B cell (primary cell): ENCODE measurements around the gene HK2. TPM values are rescaled to one million over a fixed set of nuclear protein-coding genes. Genes with fewer than 3 reads are reported as not detected.

Experiments used
- ATAC-seq: fragments of 200-7000 bp; cut with Tn5 transposase; one replicate; pipeline ENCODE4 v1.10.0; 2021; ENCODE audit warnings: low read depth, mild to moderate bottlenecking, moderate number of reproducible peaks, moderate library complexity
- CTCF ChIA-PET: fragments of 350-600 bp; sonication (Branson Sonifier 250); formaldehyde crosslinking; loops from one replicate; lab custom pipeline; 2021; ENCODE audit warnings: antibody characterized with exemption, inconsistent platforms; lab: Charles Lee
- POLR2A ChIA-PET: fragments of 350-600 bp; sonication (Branson Sonifier 250); formaldehyde crosslinking; loops from one replicate; lab custom pipeline; 2021; ENCODE audit warnings: antibody characterized with exemption; lab: Charles Lee
- DNase-seq: peaks from one replicate; pipeline ENCODE4 v3.0.0; 2013
- H2AFZ ChIP-seq: 2 replicates; pipeline ENCODE4 v1.6.1; 2012; ENCODE audit warnings: mild to moderate bottlenecking, low read depth, low read length; ENCODE audit not compliant: insufficient read depth, poor library complexity, severe bottlenecking
- H3K27ac ChIP-seq, 2 donors: 1 replicate in 1 of 2; 2 replicates in 1 of 2; pipeline ENCODE4 v1.5.1; 2012 to 2013; ENCODE audit warnings: low read length in 2 of 2, mild to moderate bottlenecking in 2 of 2, moderate library complexity in 1 of 2
- H3K27me3 ChIP-seq, 4 experiments: fragments of 200-600 bp in 1 of 4; sonication (generic) in 1 of 4; replicated peaks in 1 of 4; 1 replicate in 2 of 4; 2 replicates in 2 of 4; pipeline versions ENCODE4 v1.6.1 to v1.7.0; 2013 to 2016; ENCODE audit warnings: low read length in 3 of 4, mild to moderate bottlenecking in 2 of 4, mixed read lengths in 1 of 4, moderate library complexity in 1 of 4; ENCODE audit not compliant: insufficient read depth in 4 of 4, control insufficient read depth in 3 of 4; ENCODE audit errors: control extremely low read depth in 1 of 4
- H3K36me3 ChIP-seq, 2 experiments: replicated peaks in 1 of 2; 1 replicate in 1 of 2; 2 replicates in 1 of 2; pipeline versions ENCODE4 v1.6.1 to v1.7.1; 2013; ENCODE audit warnings: low read length in 1 of 2; ENCODE audit not compliant: insufficient read depth in 2 of 2, control insufficient read depth in 1 of 2; ENCODE audit errors: control extremely low read depth in 1 of 2, extremely low read depth in 1 of 2
- H3K4me1 ChIP-seq, 2 donors: fragments of 200-600 bp in 1 of 2; sonication (generic) in 1 of 2; 1 replicate in 1 of 2; 2 replicates in 1 of 2; pipeline versions ENCODE4 v1.5.1 to v1.6.1; 2013 to 2017; ENCODE audit warnings: low read length in 2 of 2; ENCODE audit not compliant: control insufficient read depth in 2 of 2, insufficient read depth in 2 of 2
- H3K4me2 ChIP-seq: replicated peaks from 2 replicates; pipeline ENCODE3; 2012; ENCODE audit warnings: mild to moderate bottlenecking, low read depth, low read length; ENCODE audit not compliant: poor library complexity, severe bottlenecking
- H3K4me3 ChIP-seq, 5 experiments: fragments of 200-600 bp in 1 of 5; sonication (generic) in 1 of 5; 1 replicate in 3 of 5; 2 replicates in 2 of 5; pipeline versions ENCODE4 v1.5.1 to v1.7.0; 2011 to 2016; ENCODE audit warnings: low read length in 4 of 5, mild to moderate bottlenecking in 4 of 5, low read depth in 2 of 5, control low read depth in 1 of 5, moderate library complexity in 1 of 5; ENCODE audit not compliant: insufficient read depth in 1 of 5; ENCODE audit errors: control extremely low read depth in 1 of 5, extremely low read depth in 1 of 5
- H3K79me2 ChIP-seq: fragments of 200-600 bp; sonication (generic); one replicate; pipeline ENCODE4 v1.6.0; 2016; ENCODE audit warnings: low read length; ENCODE audit not compliant: control insufficient read depth, insufficient read depth
- H3K9ac ChIP-seq: fragments of 200-600 bp; sonication (generic); 2 replicates; pipeline ENCODE4 v1.6.1; 2017; ENCODE audit warnings: mild to moderate bottlenecking, low read length, moderate library complexity
- H3K9me3 ChIP-seq, 3 donors: one replicate each; pipeline versions ENCODE4 v1.6.1 to v1.7.1; 2013; ENCODE audit warnings: low read length in 2 of 3; ENCODE audit not compliant: control insufficient read depth in 2 of 3, insufficient read depth in 1 of 3; ENCODE audit errors: control extremely low read depth in 1 of 3
- H4K20me1 ChIP-seq: 2 replicates; pipeline ENCODE4 v1.6.0; 2012; ENCODE audit warnings: mild to moderate bottlenecking, low read length; ENCODE audit not compliant: insufficient read depth, control insufficient read depth, poor library complexity, severe bottlenecking
- H3K27ac Mint-ChIP-seq: one replicate; pipeline ENCODE4 v1.8.0; 2021; ENCODE audit warnings: mixed read lengths
- H3K27me3 Mint-ChIP-seq: one replicate; pipeline ENCODE4 v1.8.0; 2021; ENCODE audit warnings: mixed read lengths
- H3K4me1 Mint-ChIP-seq: one replicate; pipeline ENCODE4 v1.8.0; 2021; ENCODE audit warnings: mixed read lengths
- H3K4me3 Mint-ChIP-seq: one replicate; pipeline ENCODE4 v1.8.0; 2021; ENCODE audit warnings: mixed read lengths
- H3K9me3 Mint-ChIP-seq: one replicate; pipeline ENCODE4 v1.8.0; 2022; ENCODE audit warnings: mixed read lengths; ENCODE audit not compliant: insufficient read depth
- CTCF ChIP-seq: fragments of 200-600 bp; IDR thresholded peaks from one replicate; pipeline ENCODE4 v1.8.0; 2022; ENCODE audit warnings: antibody characterized with exemption, mild to moderate bottlenecking
- EZH2 ChIP-seq: IDR thresholded peaks from 2 replicates; pipeline ENCODE4 v1.6.1; 2012; ENCODE audit warnings: borderline replicate concordance, low read depth, mild to moderate bottlenecking, moderate library complexity, low read length; ENCODE audit not compliant: insufficient read depth, poor library complexity, severe bottlenecking
- WGBS: methylation state at CpG from one replicate; pipeline ENCODE4 v1.1.5; 2013; ENCODE audit warnings: missing lambda C conversion rate; ENCODE audit not compliant: insufficient coverage; 5-methylcytosine and 5-hydroxymethylcytosine counted together
- intact Hi-C: fragments of 100-400 bp; cut with micrococcal nuclease; formaldehyde crosslinking; loops from one replicate; pipeline ENCODE4 v1.10.0; 2022
- polyA plus RNA-seq: library from polyadenylated mRNA; depleted of rRNA; stranded (reverse); fragments of >200 nt; gene quantifications from 2 replicates; pipeline ENCODE4 v1.2.3, GENCODE V29; 2012
- total RNA-seq, 2 donors: library from RNA; stranded (reverse); fragments of 120-200 nt in 1 of 2; gene quantifications; 1 replicate in 1 of 2; 2 replicates in 1 of 2; pipeline versions ENCODE4 v1.2.3 to v1.2.4, GENCODE V29; 2013 to 2022

The HK2 gene
- total and polyA plus RNA-seq, 2 donors (not counting 1 experiment from before 2014, with no cell fraction given): 5.0 to 5.7 TPM

GRCh38 chr2:74911061-74911460, 77.1 kb downstream of the HK2 start:
- intact Hi-C loops: no loop called here
- POLR2A ChIA-PET: no interaction called here
- CTCF ChIA-PET: no interaction called here
- no peak overlapping the region for H3K4me3 ChIP-seq
- no peak overlapping the region for H3K4me2 ChIP-seq
- Mint-ChIP-seq H3K4me3 (no peak overlapping the region), H3K9me3 (no peaks in the 10 kb centered on the region), H3K4me1 (peaks cover 2% of the 10 kb centered on the region), H3K27ac (no peak overlapping the region), H3K27me3 (peaks cover 64% of the 10 kb centered on the region)
- TF ChIP-seq CTCF: no peak
- no peak for TF ChIP-seq EZH2
- H2AFZ ChIP-seq: no peak overlapping the region
- H3K79me2 ChIP-seq: no peaks in the 10 kb centered on the region
- DNase-seq (no peak), ATAC-seq (no peak)
- H3K36me3 ChIP-seq: no peaks in the 10 kb centered on the region
- no peaks in the 10 kb centered on the region for H3K4me1 ChIP-seq
- no peak overlapping the region for H3K27ac ChIP-seq
- H4K20me1 ChIP-seq: no peaks in the 10 kb centered on the region
- H3K9me3 ChIP-seq: no peaks in the 10 kb centered on the region
- no peak overlapping the region for H3K9ac ChIP-seq
- peaks cover 0 to 40% (median 3%) of the 10 kb centered on the region in 4 experiments for H3K27me3 ChIP-seq
- WGBS: 78% methylated on average over 1 of the region's 4 CpGs

- peaks cover 12% of the 10 kb centered on the region for H3K4me1 Mint-ChIP-seq
- WGBS: 50% methylated on average over 3 of the region's 4 CpGs
- Histone ChIP-seq H3K9ac (no peak overlapping the region), H4K20me1 (no peaks in the 10 kb centered on the region), H2AFZ (no peak overlapping the region), H3K4me2 (no peak overlapping the region), H3K27me3 (peaks cover 0 to 27% (median 3%) of the 10 kb centered on the region in 4 experiments), H3K4me3 (no peak overlapping the region), H3K9me3 (peaks cover 0 to 9% (median 0%) of the 10 kb centered on the region in 3 donors), H3K4me1 (peaks cover 3 to 7% of the 10 kb centered on the region in 2 donors), H3K27ac (no peak overlapping the region), H3K79me2 (no peaks in the 10 kb centered on the region), H3K36me3 (no peaks in the 10 kb centered on the region)
- H3K4me3 Mint-ChIP-seq: no peak overlapping the region
- intact Hi-C loops: no loop called here
- DNase-seq (no peak), ATAC-seq (no peak)
- CTCF ChIA-PET: interaction anchor here (1.4 kb wide), 1 partner anchor 490 kb away, joined by 6 read pairs; no protein-coding TSS in a partner anchor
- H3K9me3 Mint-ChIP-seq: no peaks in the 10 kb centered on the region
- H3K27me3 Mint-ChIP-seq: peaks cover 49% of the 10 kb centered on the region
- no peak overlapping the region for H3K27ac Mint-ChIP-seq
- POLR2A ChIA-PET: no interaction called here
- TF ChIP-seq EZH2 (no peak), CTCF (no peak)
Observed at GRCh38 chr2:74915743-74916142, 81.8 kb downstream of the HK2 start.
